Activated CD4-positive, alpha-beta T cell treated with anti-CD3 and anti-CD28 coated beads, Interleukin-2, amount 50 U/mL, for 48 hours (primary cell): Measurements from ENCODE around the gene CXorf58.
"Not testable (repeated sequence)": the region's sequence is repeated elsewhere in the genome, so short reads cannot be mapped to it uniquely, and the experiment has no call there.

Experiments
- DNase-seq, 2 experiments: peaks; one replicate each; pipeline ENCODE4 v3.0.0-alpha.2; 2020

Gene CXorf58

GRCh38 chrX:23959781-23960180, 52.0 kb downstream of the CXorf58 start:
- peak in 1 of 2 experiments; percentile 1 for DNase-seq

GRCh38 chrX:23964191-23964590, 56.4 kb downstream of the CXorf58 start:
- no peak for DNase-seq

GRCh38 chrX:23965630-23966029, 57.8 kb downstream of the CXorf58 start:
- DNase-seq: not testable (repeated sequence)

- DNase-seq: no peak
Observed at GRCh38 chrX:23978491-23978890, 70.7 kb downstream of the CXorf58 start.

GRCh38 chrX:23980011-23980441, 72.2 kb downstream of the CXorf58 start:
- no peak for DNase-seq

- no peak for DNase-seq
Observed at GRCh38 chrX:23981222-23981621, 73.4 kb downstream of the CXorf58 start.

- no peak for DNase-seq
Observed at GRCh38 chrX:23981711-23982110, 73.9 kb downstream of the CXorf58 start.

GRCh38 chrX:23982891-23983290, 75.1 kb downstream of the CXorf58 start:
- DNase-seq: no peak
